ENCODE measurements around the gene SERPINA4. TPM values are rescaled to one million over a fixed set of nuclear protein-coding genes. Genes with fewer than 3 reads are reported as not detected.

The SERPINA4 gene
- total RNA-seq, 2 donors from 2014 or later = not detected

DNA sequence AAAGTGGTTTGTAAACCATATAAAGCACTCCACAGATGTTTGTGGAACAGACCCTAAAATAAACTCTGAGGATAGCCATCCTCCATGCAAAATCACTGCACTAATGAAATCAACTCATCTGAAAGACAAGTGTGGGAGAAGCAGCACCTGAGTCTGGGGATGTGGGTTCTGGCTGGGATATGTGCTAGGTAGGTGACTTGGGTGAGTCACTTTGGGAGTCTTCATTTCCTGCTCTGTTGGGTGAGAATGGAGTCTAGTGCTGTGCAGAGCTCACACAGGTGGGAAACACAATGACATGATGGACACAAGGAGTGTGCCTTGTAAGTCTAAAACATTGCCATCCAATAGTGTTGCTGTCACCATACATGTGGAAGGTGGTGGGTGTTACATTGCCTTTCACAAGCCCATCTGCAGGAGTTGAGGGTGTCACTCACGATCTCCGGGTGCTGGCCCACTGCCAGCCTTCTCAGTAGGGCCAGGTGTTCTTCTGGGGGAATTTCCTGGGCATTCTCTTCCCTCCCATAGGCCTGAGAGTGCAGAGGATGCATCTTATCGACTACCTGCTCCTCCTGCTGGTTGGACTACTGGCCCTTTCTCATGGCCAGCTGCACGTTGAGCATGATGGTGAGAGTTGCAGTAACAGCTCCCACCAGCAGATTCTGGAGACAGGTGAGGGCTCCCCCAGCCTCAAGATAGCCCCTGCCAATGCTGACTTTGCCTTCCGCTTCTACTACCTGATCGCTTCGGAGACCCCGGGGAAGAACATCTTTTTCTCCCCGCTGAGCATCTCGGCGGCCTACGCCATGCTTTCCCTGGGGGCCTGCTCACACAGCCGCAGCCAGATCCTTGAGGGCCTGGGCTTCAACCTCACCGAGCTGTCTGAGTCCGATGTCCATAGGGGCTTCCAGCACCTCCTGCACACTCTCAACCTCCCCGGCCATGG lies 2.0 kb downstream of the SERPINA4 start:
- H3K9me3 Mint-ChIP-seq = no peaks in the 10 kb centered on the region
- H3K36me3 Mint-ChIP-seq (ENCODE audit: insufficient read depth in 2 of 2) = no peaks in the 10 kb centered on the region
- DNase-seq (no peak), ATAC-seq (replicated peaks in 1 of 2) (no peak)
- H3K4me3 Mint-ChIP-seq = no peak overlapping the region
- H3K27ac Mint-ChIP-seq = no peak overlapping the region
- no peaks in the 10 kb centered on the region for H3K4me1 Mint-ChIP-seq (ENCODE audit: low read depth)
- no peaks in the 10 kb centered on the region for H3K27me3 Mint-ChIP-seq (ENCODE audit: low read depth)

GRCh38 chr14:94564381-94564780 lies 3.1 kb downstream of the SERPINA4 start:
- Mint-ChIP-seq H3K9me3 (no peaks in the 10 kb centered on the region), H3K27ac (no peak overlapping the region), H3K4me3 (no peak overlapping the region), H3K4me1 (ENCODE audit: low read depth) (no peaks in the 10 kb centered on the region), H3K36me3 (ENCODE audit: insufficient read depth in 2 of 2) (no peaks in the 10 kb centered on the region), H3K27me3 (ENCODE audit: low read depth) (no peaks in the 10 kb centered on the region)
- ATAC-seq (replicated peaks in 1 of 2) (no peak), DNase-seq (no peak)

DNA sequence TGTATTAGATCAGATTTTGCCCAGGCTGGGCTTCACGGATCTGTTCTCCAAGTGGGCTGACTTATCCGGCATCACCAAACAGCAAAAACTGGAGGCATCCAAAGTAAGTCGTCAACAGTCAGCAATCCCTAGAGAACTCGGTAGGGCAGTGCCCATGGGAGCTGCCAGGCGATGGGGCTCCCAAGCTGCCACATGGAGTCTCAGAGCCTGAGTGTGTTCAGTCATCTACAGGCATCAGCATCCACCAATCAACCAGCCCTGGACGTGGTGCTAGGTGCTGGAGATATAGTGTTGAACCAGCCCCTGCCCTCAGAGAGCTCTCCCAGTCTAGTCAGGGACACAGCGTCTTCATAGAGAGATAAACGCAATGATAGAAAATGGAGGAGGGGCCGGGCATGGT lies 6.9 kb downstream of the SERPINA4 start:
- Mint-ChIP-seq H3K9me3 (no peaks in the 10 kb centered on the region), H3K4me3 (no peak overlapping the region), H3K27ac (no peak overlapping the region), H3K4me1 (ENCODE audit: low read depth) (no peaks in the 10 kb centered on the region), H3K27me3 (ENCODE audit: low read depth) (no peaks in the 10 kb centered on the region), H3K36me3 (ENCODE audit: insufficient read depth in 2 of 2) (no peaks in the 10 kb centered on the region)
- DNase-seq = no peak
- no peak for ATAC-seq (replicated peaks in 1 of 2)

DNA sequence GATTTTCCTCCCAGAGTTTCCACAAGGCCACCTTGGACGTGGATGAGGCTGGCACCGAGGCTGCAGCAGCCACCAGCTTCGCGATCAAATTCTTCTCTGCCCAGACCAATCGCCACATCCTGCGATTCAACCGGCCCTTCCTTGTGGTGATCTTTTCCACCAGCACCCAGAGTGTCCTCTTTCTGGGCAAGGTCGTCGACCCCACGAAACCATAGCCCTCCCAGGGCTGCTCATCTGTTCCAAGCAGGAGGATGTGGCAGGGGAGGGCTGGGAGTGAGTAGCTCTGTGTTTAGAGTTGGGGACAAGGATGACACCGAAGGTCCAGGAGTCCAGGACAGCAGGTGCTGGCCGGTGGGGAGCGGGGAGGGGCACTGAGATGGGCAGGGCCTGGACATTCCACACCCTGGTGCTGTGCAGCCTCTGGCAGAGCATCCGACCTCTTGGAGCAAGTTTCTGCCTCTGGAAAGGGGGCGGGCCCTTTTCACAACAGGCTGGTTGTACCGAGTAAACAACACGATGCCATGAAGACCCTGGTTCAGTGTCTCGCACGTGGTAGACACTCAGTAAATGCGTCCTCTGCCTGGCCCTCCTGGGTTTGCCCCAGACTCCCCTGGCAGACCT lies 8.2 kb downstream of the SERPINA4 start:
- ATAC-seq (replicated peaks in 1 of 2) (no peak), DNase-seq (no peak)
- no peak overlapping the region for H3K27ac Mint-ChIP-seq
- no peaks in the 10 kb centered on the region for H3K9me3 Mint-ChIP-seq
- no peaks in the 10 kb centered on the region for H3K27me3 Mint-ChIP-seq (ENCODE audit: low read depth)
- H3K36me3 Mint-ChIP-seq (ENCODE audit: insufficient read depth in 2 of 2) = no peaks in the 10 kb centered on the region
- no peaks in the 10 kb centered on the region for H3K4me1 Mint-ChIP-seq (ENCODE audit: low read depth)
- H3K4me3 Mint-ChIP-seq = no peak overlapping the region

GRCh38 chr14:94570002-94570400 lies 8.8 kb downstream of the SERPINA4 start:
- Mint-ChIP-seq H3K9me3 (no peaks in the 10 kb centered on the region), H3K27ac (no peak overlapping the region), H3K4me3 (no peak overlapping the region), H3K4me1 (ENCODE audit: low read depth) (no peaks in the 10 kb centered on the region), H3K27me3 (ENCODE audit: low read depth) (no peaks in the 10 kb centered on the region), H3K36me3 (ENCODE audit: insufficient read depth in 2 of 2) (no peaks in the 10 kb centered on the region)
- DNase-seq (no peak), ATAC-seq (replicated peaks in 1 of 2) (no peak)

GRCh38 chr14:94570440-94570839 lies 9.2 kb downstream of the SERPINA4 start:
- Mint-ChIP-seq H3K4me3 (no peak overlapping the region), H3K27me3 (ENCODE audit: low read depth) (no peaks in the 10 kb centered on the region), H3K9me3 (no peaks in the 10 kb centered on the region), H3K4me1 (ENCODE audit: low read depth) (no peaks in the 10 kb centered on the region), H3K27ac (no peak overlapping the region), H3K36me3 (ENCODE audit: insufficient read depth in 2 of 2) (no peaks in the 10 kb centered on the region)
- no peak for DNase-seq
- ATAC-seq (replicated peaks in 1 of 2) = no peak

- no peak for DNase-seq
- Mint-ChIP-seq H3K27me3 (ENCODE audit: low read depth) (no peaks in the 10 kb centered on the region), H3K9me3 (no peaks in the 10 kb centered on the region), H3K27ac (no peak overlapping the region), H3K4me3 (no peak overlapping the region), H3K36me3 (ENCODE audit: insufficient read depth in 2 of 2) (no peaks in the 10 kb centered on the region), H3K4me1 (ENCODE audit: low read depth) (no peaks in the 10 kb centered on the region)
- no peak for ATAC-seq (replicated peaks in 1 of 2)
Measured at GRCh38 chr14:94571395-94571794, 10.2 kb downstream of the SERPINA4 start.

- no peaks in the 10 kb centered on the region for H3K4me1 Mint-ChIP-seq (ENCODE audit: low read depth)
- ATAC-seq (replicated peaks in 1 of 2) (no peak), DNase-seq (no peak)
- no peaks in the 10 kb centered on the region for H3K36me3 Mint-ChIP-seq (ENCODE audit: insufficient read depth in 2 of 2)
- H3K27me3 Mint-ChIP-seq (ENCODE audit: low read depth) = no peaks in the 10 kb centered on the region
- no peaks in the 10 kb centered on the region for H3K9me3 Mint-ChIP-seq
- no peak overlapping the region for H3K4me3 Mint-ChIP-seq
- H3K27ac Mint-ChIP-seq = no peak overlapping the region
Measured at GRCh38 chr14:94571950-94572349, 10.7 kb downstream of the SERPINA4 start.

GRCh38 chr14:94572637-94573303 lies 11.5 kb downstream of the SERPINA4 start:
- no peaks in the 10 kb centered on the region for H3K36me3 Mint-ChIP-seq (ENCODE audit: insufficient read depth in 2 of 2)
- no peaks in the 10 kb centered on the region for H3K27me3 Mint-ChIP-seq (ENCODE audit: low read depth)
- no peak for ATAC-seq (replicated peaks in 1 of 2)
- no peak for DNase-seq
- H3K27ac Mint-ChIP-seq = no peak overlapping the region
- H3K4me3 Mint-ChIP-seq = no peak overlapping the region
- no peaks in the 10 kb centered on the region for H3K4me1 Mint-ChIP-seq (ENCODE audit: low read depth)
- H3K9me3 Mint-ChIP-seq = no peaks in the 10 kb centered on the region

DNA sequence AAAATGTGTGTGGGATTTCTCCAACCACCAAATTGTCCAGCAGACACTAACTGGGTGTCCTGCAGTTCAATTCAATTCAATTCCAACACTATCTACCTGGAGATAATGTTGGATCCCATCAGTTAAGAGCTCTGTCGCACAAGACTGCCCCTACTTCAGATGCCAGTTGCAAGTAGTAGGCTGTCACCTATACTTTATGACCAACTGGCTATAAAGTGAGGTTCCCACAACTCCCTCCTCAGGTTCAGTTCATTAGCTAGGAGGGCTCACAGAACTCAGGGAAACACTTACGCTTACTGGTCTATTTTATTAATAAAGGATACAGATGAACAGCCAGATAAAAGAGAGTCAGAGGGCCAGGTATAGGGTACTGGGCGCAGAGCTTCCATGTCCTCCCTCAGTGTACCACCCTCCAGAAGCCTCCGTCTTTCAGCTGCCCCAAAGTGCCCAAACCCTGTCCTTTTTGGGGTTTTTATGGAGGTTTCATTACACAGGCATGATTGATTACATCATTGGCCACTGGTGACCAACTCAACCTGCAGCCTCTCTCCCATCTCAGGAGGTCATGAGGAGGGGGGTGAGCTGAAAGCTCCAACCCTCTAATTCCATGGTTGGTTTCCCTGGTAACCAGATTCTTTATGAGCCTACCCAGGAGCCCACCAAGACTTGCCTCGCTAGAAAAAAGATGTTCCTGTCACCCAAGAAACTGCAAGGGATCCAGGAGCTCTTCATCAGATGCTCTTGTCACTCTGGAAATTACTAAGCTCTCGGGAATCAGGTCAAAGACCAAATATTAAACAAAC lies 12.4 kb downstream of the SERPINA4 start:
- ATAC-seq (replicated peaks in 1 of 2) (no peak), DNase-seq (no peak)
- Mint-ChIP-seq H3K36me3 (ENCODE audit: insufficient read depth in 2 of 2) (no peaks in the 10 kb centered on the region), H3K4me3 (no peak overlapping the region), H3K27me3 (ENCODE audit: low read depth) (no peaks in the 10 kb centered on the region), H3K27ac (no peak overlapping the region), H3K9me3 (no peaks in the 10 kb centered on the region), H3K4me1 (ENCODE audit: low read depth) (no peaks in the 10 kb centered on the region)

DNA sequence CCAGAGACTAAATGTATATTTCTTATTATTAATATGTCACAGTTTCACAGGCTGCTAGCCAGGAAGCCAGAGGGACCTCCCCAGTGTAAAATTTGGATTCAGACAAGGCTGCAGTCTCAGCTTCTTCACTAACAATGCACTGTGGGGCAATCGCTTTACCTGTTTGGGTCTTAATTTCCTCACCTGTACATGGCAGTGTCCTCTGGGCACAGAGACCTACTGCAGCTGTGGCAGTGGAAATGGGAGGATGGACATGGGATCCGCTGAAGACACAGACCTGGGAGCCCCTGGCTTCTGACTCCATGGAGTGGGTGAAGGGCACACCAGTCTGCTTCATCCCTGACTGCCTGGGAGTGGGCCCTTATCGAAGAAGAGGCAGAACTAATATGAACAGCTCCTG lies 13.1 kb downstream of the SERPINA4 start:
- ATAC-seq (replicated peaks in 1 of 2) (no peak), DNase-seq (no peak)
- no peak overlapping the region for H3K27ac Mint-ChIP-seq
- H3K27me3 Mint-ChIP-seq (ENCODE audit: low read depth) = no peaks in the 10 kb centered on the region
- H3K4me3 Mint-ChIP-seq = no peak overlapping the region
- H3K4me1 Mint-ChIP-seq (ENCODE audit: low read depth) = no peaks in the 10 kb centered on the region
- H3K9me3 Mint-ChIP-seq = no peaks in the 10 kb centered on the region
- H3K36me3 Mint-ChIP-seq (ENCODE audit: insufficient read depth in 2 of 2) = no peaks in the 10 kb centered on the region

DNA sequence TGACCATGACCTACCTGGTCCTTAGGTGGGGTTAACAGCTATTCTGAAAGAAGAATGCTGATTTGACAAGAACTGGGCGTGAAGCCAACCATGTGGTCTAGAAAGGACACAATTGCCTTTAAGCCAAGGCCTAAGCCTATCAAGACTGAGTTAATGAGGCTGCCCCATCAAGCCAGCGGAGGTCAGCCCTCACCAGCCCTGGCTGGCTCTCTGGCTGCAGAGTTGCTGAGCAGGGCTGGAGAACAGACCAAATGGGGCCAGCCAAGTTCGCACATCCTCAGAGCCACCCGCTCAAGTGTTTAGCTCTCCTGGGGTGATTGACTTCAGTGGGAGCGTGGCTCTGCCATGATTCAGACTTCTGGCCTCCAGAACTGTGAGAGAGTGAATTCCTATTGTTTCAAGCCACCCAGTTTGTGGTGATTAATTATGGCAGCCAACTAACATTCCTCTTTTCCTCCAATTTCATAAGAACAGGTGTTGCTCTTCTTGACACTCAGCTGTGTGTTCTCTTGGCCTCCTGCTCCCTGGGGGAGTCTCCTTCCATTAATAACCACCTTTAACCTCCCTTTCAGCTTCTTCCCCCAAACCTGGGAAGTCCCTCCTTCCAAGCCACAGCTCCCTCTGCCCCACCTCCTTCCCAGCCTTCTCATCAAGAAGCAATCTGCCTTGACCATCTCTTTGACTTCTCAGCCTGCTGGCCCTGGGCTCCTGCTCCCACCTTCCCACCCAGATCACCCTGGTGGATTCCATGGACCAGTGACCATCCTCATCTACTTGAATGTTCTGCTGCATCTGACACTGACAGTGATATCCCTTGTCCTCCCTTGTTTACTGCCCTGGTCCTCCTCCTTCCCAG lies 14.7 kb downstream of the SERPINA4 start:
- Mint-ChIP-seq H3K27ac (no peak overlapping the region), H3K9me3 (no peaks in the 10 kb centered on the region), H3K27me3 (ENCODE audit: low read depth) (no peaks in the 10 kb centered on the region), H3K36me3 (ENCODE audit: insufficient read depth in 2 of 2) (no peaks in the 10 kb centered on the region), H3K4me1 (ENCODE audit: low read depth) (no peaks in the 10 kb centered on the region), H3K4me3 (no peak overlapping the region)
- no peak for ATAC-seq (replicated peaks in 1 of 2)
- DNase-seq = no peak

Data from activated T-cell treated with anti-CD3 and anti-CD28 coated beads, Interleukin-2, amount 50 U/mL, for 72 hours (primary cell).